K562 (cell line): ENCODE data around the gene GPR152. TPM values are rescaled to one million over a fixed set of nuclear protein-coding genes. Genes with fewer than 3 reads are reported as not detected.

Experiments used
- CSDE1 ChIP-seq, 2 experiments: fragments of 450-650 bp; IDR thresholded peaks; 2 replicates each; pipeline ENCODE4 v1.6.1; 2016; ENCODE audit warnings: mild to moderate bottlenecking in 1 of 2
- CXXC5 ChIP-seq: fragments of 250-450 bp; sonication (Bioruptor Pico); IDR thresholded peaks from 2 replicates; pipeline ENCODE4 v1.8.0; 2022; ENCODE audit warnings: inconsistent platforms, mild to moderate bottlenecking, moderate library complexity
- HMGN3 ChIP-seq: IDR thresholded peaks from 2 replicates; pipeline ENCODE4 v1.6.1; 2011; ENCODE audit warnings: borderline replicate concordance, low read depth, mild to moderate bottlenecking, mixed read lengths, low read length; ENCODE audit not compliant: insufficient read length; ENCODE audit errors: extremely low read depth
- HSF4 ChIP-seq: fragments of 250-450 bp; sonication (Bioruptor Pico); IDR thresholded peaks from 2 replicates; pipeline ENCODE4 v2.1.2; 2022; ENCODE audit warnings: mild to moderate bottlenecking, moderate library complexity, borderline replicate concordance
- KAT7 ChIP-seq: sonication (generic); formaldehyde crosslinking; IDR thresholded peaks from 2 replicates; pipeline ENCODE4 v1.8.0; 2022; ENCODE audit warnings: missing genetic modification reagents, mild to moderate bottlenecking, borderline replicate concordance
- LCOR ChIP-seq: sonication (generic); formaldehyde crosslinking; IDR thresholded peaks from 2 replicates; pipeline ENCODE4 v1.8.0; 2022; ENCODE audit warnings: mild to moderate bottlenecking, missing genetic modification reagents
- MEIS2 ChIP-seq: fragments of 450-650 bp; IDR thresholded peaks from 2 replicates; pipeline ENCODE4 v1.6.1; 2014; ENCODE audit warnings: mild to moderate bottlenecking; ENCODE audit not compliant: partially characterized antibody
- MTA1 ChIP-seq: fragments of 450-650 bp; IDR thresholded peaks from 2 replicates; pipeline ENCODE4 v1.6.1; 2017; ENCODE audit warnings: borderline replicate concordance
- MYBL2 ChIP-seq, 2 experiments: fragments of 450-650 bp in 1 of 2; sonication (generic) in 1 of 2; formaldehyde crosslinking in 1 of 2; IDR thresholded peaks; 2 replicates each; pipeline versions ENCODE4 v1.6.1 to v1.8.1; 2017 to 2022; ENCODE audit warnings: borderline replicate concordance in 1 of 2, inconsistent platforms in 1 of 2, low read depth in 1 of 2, mild to moderate bottlenecking in 1 of 2, missing genetic modification reagents in 1 of 2, moderate library complexity in 1 of 2
- POLR2A ChIP-seq: fragments of 450-650 bp; conservative IDR thresholded peaks from 2 replicates; pipeline ENCODE4 v1.6.1; 2016
- ZBTB17 ChIP-seq: fragments of 450-650 bp; formaldehyde crosslinking; IDR thresholded peaks from 2 replicates; pipeline ENCODE4 v1.4.0; 2020; ENCODE audit warnings: mild to moderate bottlenecking
- polyA plus RNA-seq, 8 experiments: library from polyadenylated mRNA; depleted of rRNA in 4 of 8; stranded (reverse) in 5 of 8; unstranded in 3 of 8; fragments of >200 nt; fragmentation: Nextera tagmentation in 2 of 8; fragmentation: Illumina TruSeq in 1 of 8; extraction: Ambion mirVana in 2 of 8; extraction: Trizol in 1 of 8; gene quantifications; 2 replicates each; pipeline versions ENCODE4 v1.2.1 to v1.2.3, GENCODE V29; 2011 to 2014; ENCODE audit warnings: inconsistent platforms in 1 of 8, missing spikeins in 1 of 8
- total RNA-seq, 7 experiments: library from RNA; depleted of rRNA in 6 of 7; stranded (reverse); fragments of >200 nt in 6 of 7; fragmentation: Illumina TruSeq in 2 of 7; extraction: Trizol in 2 of 7; gene quantifications; 2 replicates each; pipeline versions ENCODE4 v1.2.1 to v1.2.3, GENCODE V29; 2011 to 2021; ENCODE audit warnings: low replicate concordance in 1 of 7
- TF ChIP-seq, protein P1 (sequence below): fragments of 200-600 bp; sonication (generic); IDR thresholded peaks from one replicate; pipeline ENCODE4 v1.6.1; 2012; ENCODE audit warnings: mild to moderate bottlenecking, low read depth, low read length, inconsistent platforms
- TF ChIP-seq, protein P2 (sequence below), 3 experiments: IDR thresholded peaks in 2 of 3; conservative IDR thresholded peaks in 1 of 3; 2 replicates each; pipeline ENCODE4 v1.5.1; 2011 to 2012; ENCODE audit warnings: low read length in 3 of 3, mild to moderate bottlenecking in 3 of 3, control low read depth in 2 of 3, improper control_type of control experiment in 1 of 3, inconsistent platforms in 1 of 3, low read depth in 1 of 3, mixed read lengths in 1 of 3, moderate library complexity in 1 of 3; ENCODE audit not compliant: insufficient read depth in 2 of 3

Gene GPR152
- total and polyA plus RNA-seq, 9 of the 15 experiments (the other 6 are each of a cell fraction or from before 2014, with no cell fraction given): not detected

DNA sequence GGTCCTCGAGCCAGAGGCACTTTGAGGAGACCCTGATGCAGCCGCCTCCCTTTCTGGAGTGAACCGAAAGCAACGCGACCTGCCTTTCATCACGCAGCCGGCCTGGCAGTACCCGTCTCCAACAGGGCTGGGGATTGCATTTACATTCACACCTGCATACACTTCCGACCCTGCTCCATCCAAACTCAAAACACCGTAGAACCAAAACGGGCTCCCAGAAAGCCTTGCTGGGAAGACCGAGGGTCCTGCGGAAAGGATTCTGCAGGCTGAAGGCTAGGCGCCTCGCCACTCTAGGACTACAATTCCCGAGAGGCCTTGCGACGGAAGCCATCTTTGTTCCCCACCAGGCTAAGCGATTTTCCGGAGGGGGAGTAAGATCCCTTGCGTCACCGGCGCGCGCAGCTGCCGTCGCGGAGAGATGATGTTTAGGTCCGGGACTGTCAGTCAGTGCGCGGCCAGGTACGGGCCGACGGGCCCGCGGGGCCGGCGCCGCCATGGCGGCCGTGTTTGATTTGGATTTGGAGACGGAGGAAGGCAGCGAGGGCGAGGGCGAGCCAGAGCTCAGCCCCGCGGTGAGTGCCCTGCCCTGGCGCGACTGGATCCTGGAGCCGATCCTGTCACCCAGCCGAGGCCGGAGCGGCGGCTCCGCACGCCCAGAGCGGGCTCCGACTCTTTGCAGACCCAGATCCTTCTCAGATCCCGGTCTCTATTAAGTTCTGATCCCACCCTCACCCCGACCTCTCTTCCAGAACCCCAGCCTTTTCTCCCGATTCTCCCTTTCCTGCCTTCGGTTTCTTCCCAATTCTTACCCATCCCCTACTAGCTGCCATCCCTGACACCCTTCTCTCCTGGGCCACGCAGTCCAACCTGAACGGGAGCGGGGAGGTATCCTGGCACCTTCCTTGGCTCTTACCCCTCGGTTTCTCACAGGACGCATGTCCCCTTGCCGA lies 24.2 kb downstream of the GPR152 start, which contains the start of gene RPS6KB2 (continued):
- TF ChIP-seq, protein P1, sequence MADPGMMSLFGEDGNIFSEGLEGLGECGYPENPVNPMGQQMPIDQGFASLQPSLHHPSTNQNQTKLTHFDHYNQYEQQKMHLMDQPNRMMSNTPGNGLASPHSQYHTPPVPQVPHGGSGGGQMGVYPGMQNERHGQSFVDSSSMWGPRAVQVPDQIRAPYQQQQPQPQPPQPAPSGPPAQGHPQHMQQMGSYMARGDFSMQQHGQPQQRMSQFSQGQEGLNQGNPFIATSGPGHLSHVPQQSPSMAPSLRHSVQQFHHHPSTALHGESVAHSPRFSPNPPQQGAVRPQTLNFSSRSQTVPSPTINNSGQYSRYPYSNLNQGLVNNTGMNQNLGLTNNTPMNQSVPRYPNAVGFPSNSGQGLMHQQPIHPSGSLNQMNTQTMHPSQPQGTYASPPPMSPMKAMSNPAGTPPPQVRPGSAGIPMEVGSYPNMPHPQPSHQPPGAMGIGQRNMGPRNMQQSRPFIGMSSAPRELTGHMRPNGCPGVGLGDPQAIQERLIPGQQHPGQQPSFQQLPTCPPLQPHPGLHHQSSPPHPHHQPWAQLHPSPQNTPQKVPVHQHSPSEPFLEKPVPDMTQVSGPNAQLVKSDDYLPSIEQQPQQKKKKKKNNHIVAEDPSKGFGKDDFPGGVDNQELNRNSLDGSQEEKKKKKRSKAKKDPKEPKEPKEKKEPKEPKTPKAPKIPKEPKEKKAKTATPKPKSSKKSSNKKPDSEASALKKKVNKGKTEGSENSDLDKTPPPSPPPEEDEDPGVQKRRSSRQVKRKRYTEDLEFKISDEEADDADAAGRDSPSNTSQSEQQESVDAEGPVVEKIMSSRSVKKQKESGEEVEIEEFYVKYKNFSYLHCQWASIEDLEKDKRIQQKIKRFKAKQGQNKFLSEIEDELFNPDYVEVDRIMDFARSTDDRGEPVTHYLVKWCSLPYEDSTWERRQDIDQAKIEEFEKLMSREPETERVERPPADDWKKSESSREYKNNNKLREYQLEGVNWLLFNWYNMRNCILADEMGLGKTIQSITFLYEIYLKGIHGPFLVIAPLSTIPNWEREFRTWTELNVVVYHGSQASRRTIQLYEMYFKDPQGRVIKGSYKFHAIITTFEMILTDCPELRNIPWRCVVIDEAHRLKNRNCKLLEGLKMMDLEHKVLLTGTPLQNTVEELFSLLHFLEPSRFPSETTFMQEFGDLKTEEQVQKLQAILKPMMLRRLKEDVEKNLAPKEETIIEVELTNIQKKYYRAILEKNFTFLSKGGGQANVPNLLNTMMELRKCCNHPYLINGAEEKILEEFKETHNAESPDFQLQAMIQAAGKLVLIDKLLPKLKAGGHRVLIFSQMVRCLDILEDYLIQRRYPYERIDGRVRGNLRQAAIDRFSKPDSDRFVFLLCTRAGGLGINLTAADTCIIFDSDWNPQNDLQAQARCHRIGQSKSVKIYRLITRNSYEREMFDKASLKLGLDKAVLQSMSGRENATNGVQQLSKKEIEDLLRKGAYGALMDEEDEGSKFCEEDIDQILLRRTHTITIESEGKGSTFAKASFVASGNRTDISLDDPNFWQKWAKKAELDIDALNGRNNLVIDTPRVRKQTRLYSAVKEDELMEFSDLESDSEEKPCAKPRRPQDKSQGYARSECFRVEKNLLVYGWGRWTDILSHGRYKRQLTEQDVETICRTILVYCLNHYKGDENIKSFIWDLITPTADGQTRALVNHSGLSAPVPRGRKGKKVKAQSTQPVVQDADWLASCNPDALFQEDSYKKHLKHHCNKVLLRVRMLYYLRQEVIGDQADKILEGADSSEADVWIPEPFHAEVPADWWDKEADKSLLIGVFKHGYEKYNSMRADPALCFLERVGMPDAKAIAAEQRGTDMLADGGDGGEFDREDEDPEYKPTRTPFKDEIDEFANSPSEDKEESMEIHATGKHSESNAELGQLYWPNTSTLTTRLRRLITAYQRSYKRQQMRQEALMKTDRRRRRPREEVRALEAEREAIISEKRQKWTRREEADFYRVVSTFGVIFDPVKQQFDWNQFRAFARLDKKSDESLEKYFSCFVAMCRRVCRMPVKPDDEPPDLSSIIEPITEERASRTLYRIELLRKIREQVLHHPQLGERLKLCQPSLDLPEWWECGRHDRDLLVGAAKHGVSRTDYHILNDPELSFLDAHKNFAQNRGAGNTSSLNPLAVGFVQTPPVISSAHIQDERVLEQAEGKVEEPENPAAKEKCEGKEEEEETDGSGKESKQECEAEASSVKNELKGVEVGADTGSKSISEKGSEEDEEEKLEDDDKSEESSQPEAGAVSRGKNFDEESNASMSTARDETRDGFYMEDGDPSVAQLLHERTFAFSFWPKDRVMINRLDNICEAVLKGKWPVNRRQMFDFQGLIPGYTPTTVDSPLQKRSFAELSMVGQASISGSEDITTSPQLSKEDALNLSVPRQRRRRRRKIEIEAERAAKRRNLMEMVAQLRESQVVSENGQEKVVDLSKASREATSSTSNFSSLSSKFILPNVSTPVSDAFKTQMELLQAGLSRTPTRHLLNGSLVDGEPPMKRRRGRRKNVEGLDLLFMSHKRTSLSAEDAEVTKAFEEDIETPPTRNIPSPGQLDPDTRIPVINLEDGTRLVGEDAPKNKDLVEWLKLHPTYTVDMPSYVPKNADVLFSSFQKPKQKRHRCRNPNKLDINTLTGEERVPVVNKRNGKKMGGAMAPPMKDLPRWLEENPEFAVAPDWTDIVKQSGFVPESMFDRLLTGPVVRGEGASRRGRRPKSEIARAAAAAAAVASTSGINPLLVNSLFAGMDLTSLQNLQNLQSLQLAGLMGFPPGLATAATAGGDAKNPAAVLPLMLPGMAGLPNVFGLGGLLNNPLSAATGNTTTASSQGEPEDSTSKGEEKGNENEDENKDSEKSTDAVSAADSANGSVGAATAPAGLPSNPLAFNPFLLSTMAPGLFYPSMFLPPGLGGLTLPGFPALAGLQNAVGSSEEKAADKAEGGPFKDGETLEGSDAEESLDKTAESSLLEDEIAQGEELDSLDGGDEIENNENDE: no peak
- TF ChIP-seq CXXC5 (CRISPR knock-in tag): peak; percentile 94
- peak; percentile 35 for TF ChIP-seq HMGN3
- peak; percentile 89 for TF ChIP-seq POLR2A
- peak; percentile 78 for TF ChIP-seq MEIS2
- TF ChIP-seq KAT7 (CRISPR knock-in tag): peak; percentile 86
- no peak for TF ChIP-seq HSF4
- TF ChIP-seq LCOR (CRISPR knock-in tag): 0 out of 2 replicates have a peak, but pooled peaks have one; percentile 74
- TF ChIP-seq MTA1: peak; percentile 100
- TF ChIP-seq, protein P2, sequence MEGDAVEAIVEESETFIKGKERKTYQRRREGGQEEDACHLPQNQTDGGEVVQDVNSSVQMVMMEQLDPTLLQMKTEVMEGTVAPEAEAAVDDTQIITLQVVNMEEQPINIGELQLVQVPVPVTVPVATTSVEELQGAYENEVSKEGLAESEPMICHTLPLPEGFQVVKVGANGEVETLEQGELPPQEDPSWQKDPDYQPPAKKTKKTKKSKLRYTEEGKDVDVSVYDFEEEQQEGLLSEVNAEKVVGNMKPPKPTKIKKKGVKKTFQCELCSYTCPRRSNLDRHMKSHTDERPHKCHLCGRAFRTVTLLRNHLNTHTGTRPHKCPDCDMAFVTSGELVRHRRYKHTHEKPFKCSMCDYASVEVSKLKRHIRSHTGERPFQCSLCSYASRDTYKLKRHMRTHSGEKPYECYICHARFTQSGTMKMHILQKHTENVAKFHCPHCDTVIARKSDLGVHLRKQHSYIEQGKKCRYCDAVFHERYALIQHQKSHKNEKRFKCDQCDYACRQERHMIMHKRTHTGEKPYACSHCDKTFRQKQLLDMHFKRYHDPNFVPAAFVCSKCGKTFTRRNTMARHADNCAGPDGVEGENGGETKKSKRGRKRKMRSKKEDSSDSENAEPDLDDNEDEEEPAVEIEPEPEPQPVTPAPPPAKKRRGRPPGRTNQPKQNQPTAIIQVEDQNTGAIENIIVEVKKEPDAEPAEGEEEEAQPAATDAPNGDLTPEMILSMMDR (IDR thresholded peaks at IDR 0.05 in 2 of 3, conservative IDR thresholded peaks at IDR 0.05 in 1 of 3; ENCODE audit: insufficient read depth in 2 of 3, low read depth in 1 of 3, low read length in 3 of 3): no peak
- TF ChIP-seq ZBTB17 (CRISPR knock-in tag): peak; percentile 89
- TF ChIP-seq MYBL2 (IDR thresholded peaks at IDR 0.05; ENCODE audit: low read depth): no peak
- no peak for TF ChIP-seq MYBL2 (CRISPR knock-in tag; IDR thresholded peaks at IDR 0.05; ENCODE audit: borderline replicate concordance)
- peak in 1 of 2 experiments; percentile 88; a peak in 1 of 4 replicates for TF ChIP-seq CSDE1 (IDR thresholded peaks at IDR 0.05)
